Esophagus squamous epithelium (tissue), 5 donors: ENCODE measurements around the gene TMEM63C. TPM values are rescaled to one million over a fixed set of nuclear protein-coding genes. Genes with fewer than 3 reads are reported as not detected.

Experiments
- DNase-seq: peaks from one replicate; lab custom pipeline; 2025; lab: John Stamatoyannopoulos, UW
- H3K27ac ChIP-seq, 4 donors: fragments of 200-600 bp; sonication (generic); one replicate each; pipeline ENCODE4 v1.5.1; 2016 to 2019; ENCODE audit warnings: mild to moderate bottlenecking in 1 of 4
- H3K27me3 ChIP-seq, 4 donors: fragments of 200-600 bp; sonication (generic); 1 replicate in 3 of 4; 2 replicates in 1 of 4; pipeline versions ENCODE4 v1.5.1 to v1.6.0; 2017 to 2021; ENCODE audit warnings: antibody characterized with exemption in 1 of 4
- H3K36me3 ChIP-seq, 3 donors: fragments of 200-600 bp; sonication (generic); one replicate each; pipeline ENCODE4 v1.5.1; 2016 to 2019
- H3K4me1 ChIP-seq, 3 donors: fragments of 200-600 bp; sonication (generic); one replicate each; pipeline ENCODE4 v1.5.1; 2017 to 2019
- H3K4me3 ChIP-seq, 4 donors: fragments of 200-600 bp; sonication (generic); 1 replicate in 3 of 4; 2 replicates in 1 of 4; pipeline ENCODE4 v1.5.1; 2016 to 2019; ENCODE audit warnings: mild to moderate bottlenecking in 2 of 4, moderate library complexity in 1 of 4
- H3K9me3 ChIP-seq, 3 donors: fragments of 200-600 bp; sonication (generic); one replicate each; pipeline ENCODE4 v1.5.1; 2016 to 2019
- POLR2A ChIP-seq, 4 donors: fragments of 450-650 bp; IDR thresholded peaks; one replicate each; pipeline ENCODE4 v1.6.1; 2017; ENCODE audit warnings: antibody characterized with exemption in 4 of 4, mild to moderate bottlenecking in 4 of 4, moderate library complexity in 3 of 4
- WGBS, 2 donors: methylation state at CpG; one replicate each; pipeline ENCODE4 v1.1.5; 2018; 5-methylcytosine and 5-hydroxymethylcytosine counted together
- intact Hi-C: fragments of 100-400 bp; cut with DNase I; formaldehyde crosslinking; loops from one replicate; pipeline ENCODE4 v1.15.0; 2022
- total RNA-seq, 4 donors: library from RNA; depleted of rRNA; stranded (reverse); fragments of >200 nt; gene quantifications; one replicate each; pipeline ENCODE4 v1.1.0, GENCODE V29; 2016
- TF ChIP-seq, protein P1 (sequence below), 6 experiments: fragments of 450-650 bp in 4 of 6; fragments of 200-600 bp in 2 of 6; sonication (generic) in 2 of 6; IDR thresholded peaks; one replicate each; pipeline ENCODE4 v1.5.1; 2016 to 2019; ENCODE audit warnings: antibody characterized with exemption in 6 of 6, mild to moderate bottlenecking in 4 of 6, moderate library complexity in 4 of 6
- donor health status: DM: yes; HTN: yes; CAD: no.

TMEM63C gene
- total RNA-seq, 4 donors from 2014 or later: 5.2 to 18.6 (median 9.8) TPM

DNA sequence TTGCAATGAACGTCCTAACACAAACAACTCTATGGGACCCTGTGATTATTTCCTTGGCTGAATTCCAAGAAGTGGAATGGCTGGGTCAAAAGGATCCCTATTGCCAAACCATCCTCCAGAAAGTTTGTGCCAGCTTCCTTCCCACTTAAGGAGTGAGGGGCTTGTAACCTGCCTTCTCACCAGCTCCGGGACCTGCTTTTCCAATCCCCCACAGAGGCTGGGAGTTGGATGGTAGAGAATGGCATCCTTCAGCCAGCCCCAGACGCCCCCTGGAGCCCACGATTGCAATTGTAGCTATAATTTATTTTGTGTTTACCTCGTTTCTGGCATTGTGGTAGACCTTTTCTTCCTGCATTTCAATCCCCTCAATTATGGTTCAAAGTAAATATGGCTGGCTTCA, 30.4 kb upstream of the TMEM63C start:
- H3K36me3 ChIP-seq: no peaks in the 10 kb centered on the region
- no peak for DNase-seq
- H3K27me3 ChIP-seq: peaks cover 0 to 60% (median 0%) of the 10 kb centered on the region in 4 donors
- WGBS, 2 donors: 4 to 5% methylated on average over 5 of the region's 5 CpGs
- H3K27ac ChIP-seq: no peak overlapping the region
- H3K9me3 ChIP-seq: no peaks in the 10 kb centered on the region
- no peak for TF ChIP-seq POLR2A (IDR thresholded peaks at IDR 0.05)
- TF ChIP-seq, protein P1, sequence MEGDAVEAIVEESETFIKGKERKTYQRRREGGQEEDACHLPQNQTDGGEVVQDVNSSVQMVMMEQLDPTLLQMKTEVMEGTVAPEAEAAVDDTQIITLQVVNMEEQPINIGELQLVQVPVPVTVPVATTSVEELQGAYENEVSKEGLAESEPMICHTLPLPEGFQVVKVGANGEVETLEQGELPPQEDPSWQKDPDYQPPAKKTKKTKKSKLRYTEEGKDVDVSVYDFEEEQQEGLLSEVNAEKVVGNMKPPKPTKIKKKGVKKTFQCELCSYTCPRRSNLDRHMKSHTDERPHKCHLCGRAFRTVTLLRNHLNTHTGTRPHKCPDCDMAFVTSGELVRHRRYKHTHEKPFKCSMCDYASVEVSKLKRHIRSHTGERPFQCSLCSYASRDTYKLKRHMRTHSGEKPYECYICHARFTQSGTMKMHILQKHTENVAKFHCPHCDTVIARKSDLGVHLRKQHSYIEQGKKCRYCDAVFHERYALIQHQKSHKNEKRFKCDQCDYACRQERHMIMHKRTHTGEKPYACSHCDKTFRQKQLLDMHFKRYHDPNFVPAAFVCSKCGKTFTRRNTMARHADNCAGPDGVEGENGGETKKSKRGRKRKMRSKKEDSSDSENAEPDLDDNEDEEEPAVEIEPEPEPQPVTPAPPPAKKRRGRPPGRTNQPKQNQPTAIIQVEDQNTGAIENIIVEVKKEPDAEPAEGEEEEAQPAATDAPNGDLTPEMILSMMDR (IDR thresholded peaks at IDR 0.05): peak in 1 of 6 experiments; percentile 41
- intact Hi-C loops: no loop called here
- no peak overlapping the region for H3K4me3 ChIP-seq
- H3K4me1 ChIP-seq: no peaks in the 10 kb centered on the region

DNA sequence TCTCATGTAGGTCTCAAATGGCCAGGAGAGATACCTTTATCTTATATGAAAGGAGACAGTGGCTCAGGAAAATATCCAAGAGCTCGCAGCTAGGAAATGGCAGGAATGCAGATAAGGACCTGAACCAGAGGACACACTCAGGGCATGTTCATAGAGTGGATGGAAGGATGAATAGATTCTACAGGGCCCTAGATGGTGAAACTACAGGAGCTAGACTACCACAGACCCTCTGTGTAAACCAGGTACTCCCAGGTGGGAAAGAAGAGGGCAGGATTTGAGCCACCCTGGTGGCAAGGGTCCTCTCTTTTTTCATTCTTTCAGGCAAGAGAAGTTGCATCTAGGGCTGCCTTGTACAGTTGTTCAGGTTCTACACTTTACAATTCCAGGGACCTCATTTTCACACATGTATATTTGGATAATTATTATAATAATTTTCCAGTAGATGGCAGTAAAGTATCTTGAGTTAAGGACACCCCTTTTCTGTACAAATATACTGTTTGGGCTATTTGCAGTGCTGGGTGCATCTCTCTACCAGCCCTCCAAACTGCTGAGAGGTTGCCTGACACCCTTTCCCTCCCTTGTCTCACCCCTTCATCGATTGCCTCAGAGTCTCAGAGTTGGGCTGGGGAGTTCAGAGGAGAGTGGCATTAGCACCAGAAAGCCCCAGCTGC, 29.5 kb upstream of the TMEM63C start:
- 25% methylated on average over 2 of the region's 2 CpGs for WGBS, 2 donors
- intact Hi-C loops: no loop called here
- DNase-seq: no peak

DNA sequence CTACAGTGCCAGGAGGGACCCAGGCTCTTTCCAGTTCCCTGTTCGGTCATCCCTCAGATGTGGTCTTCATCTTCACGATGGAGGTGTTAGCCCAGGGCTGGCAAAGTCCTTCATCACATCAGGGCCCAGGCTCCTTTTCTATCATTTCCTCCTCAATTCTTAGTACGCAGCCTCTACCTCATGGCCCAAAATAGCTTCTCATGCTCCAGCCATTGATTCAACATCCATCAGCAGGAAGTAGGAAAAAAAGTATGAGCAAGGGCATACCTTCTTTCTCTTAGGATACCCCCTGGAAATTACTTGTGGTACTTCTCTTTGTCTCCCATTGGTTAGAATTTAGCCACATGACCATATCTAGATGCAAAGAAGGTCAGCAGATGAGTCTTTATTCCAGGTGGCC, 27.8 kb upstream of the TMEM63C start:
- intact Hi-C loops: no loop called here
- TF ChIP-seq, protein P1 (IDR thresholded peaks at IDR 0.05): no peak
- TF ChIP-seq POLR2A (IDR thresholded peaks at IDR 0.05): no peak
- Histone ChIP-seq H3K9me3 (no peaks in the 10 kb centered on the region), H3K4me1 (peaks cover 0 to 11% (median 10%) of the 10 kb centered on the region in 3 donors), H3K27ac (no peak overlapping the region), H3K27me3 (peaks cover 0 to 67% (median 0%) of the 10 kb centered on the region in 4 donors), H3K4me3 (no peak overlapping the region), H3K36me3 (no peaks in the 10 kb centered on the region)
- no peak for DNase-seq
- WGBS, 2 donors: 84 to 93% methylated on average over 3 of the region's 3 CpGs

More for the DNA sequence above, 29.5 kb upstream of the TMEM63C start:
- H3K27me3 ChIP-seq: peaks cover 0 to 60% (median 0%) of the 10 kb centered on the region in 4 donors
- no peak overlapping the region for H3K4me3 ChIP-seq
- H3K4me1 ChIP-seq: no peaks in the 10 kb centered on the region
- H3K36me3 ChIP-seq: no peaks in the 10 kb centered on the region
- H3K27ac ChIP-seq: no peak overlapping the region
- no peak for TF ChIP-seq POLR2A (IDR thresholded peaks at IDR 0.05)
- TF ChIP-seq, protein P1 (IDR thresholded peaks at IDR 0.05): peak in 4 of 6 experiments; percentile 13 to 46 (median 18)
- no peaks in the 10 kb centered on the region for H3K9me3 ChIP-seq

DNA sequence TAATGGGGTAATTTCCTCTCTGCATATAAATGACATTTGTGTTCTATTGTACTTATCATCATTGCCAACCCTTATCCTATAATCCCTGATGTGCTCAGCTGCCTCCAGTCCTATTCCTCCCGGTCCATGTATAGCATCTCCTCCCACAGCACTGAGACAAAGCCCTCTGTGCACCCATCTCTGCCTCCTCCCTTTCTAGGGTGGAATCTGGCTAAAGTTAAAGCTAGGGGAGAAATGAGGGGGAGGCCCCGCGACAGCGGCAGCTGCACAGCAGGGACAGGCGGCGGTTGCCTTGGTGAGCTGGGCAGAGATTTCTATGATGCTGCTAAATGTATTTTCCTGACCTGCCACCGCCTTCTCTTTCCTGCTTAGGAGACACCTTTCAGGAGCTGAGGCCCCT, 27.2 kb upstream of the TMEM63C start:
- no peaks in the 10 kb centered on the region for H3K9me3 ChIP-seq
- peaks cover 0 to 14% (median 10%) of the 10 kb centered on the region in 3 donors for H3K4me1 ChIP-seq
- intact Hi-C loops: no loop called here
- 63 to 67% methylated on average over 7 of the region's 7 CpGs for WGBS, 2 donors
- no peak overlapping the region for H3K4me3 ChIP-seq
- no peak for DNase-seq
- H3K27me3 ChIP-seq: peaks cover 0 to 70% (median 0%) of the 10 kb centered on the region in 4 donors
- no peak for TF ChIP-seq POLR2A (IDR thresholded peaks at IDR 0.05)
- TF ChIP-seq, protein P1 (IDR thresholded peaks at IDR 0.05): no peak
- no peaks in the 10 kb centered on the region for H3K36me3 ChIP-seq
- H3K27ac ChIP-seq: no peak overlapping the region

DNA sequence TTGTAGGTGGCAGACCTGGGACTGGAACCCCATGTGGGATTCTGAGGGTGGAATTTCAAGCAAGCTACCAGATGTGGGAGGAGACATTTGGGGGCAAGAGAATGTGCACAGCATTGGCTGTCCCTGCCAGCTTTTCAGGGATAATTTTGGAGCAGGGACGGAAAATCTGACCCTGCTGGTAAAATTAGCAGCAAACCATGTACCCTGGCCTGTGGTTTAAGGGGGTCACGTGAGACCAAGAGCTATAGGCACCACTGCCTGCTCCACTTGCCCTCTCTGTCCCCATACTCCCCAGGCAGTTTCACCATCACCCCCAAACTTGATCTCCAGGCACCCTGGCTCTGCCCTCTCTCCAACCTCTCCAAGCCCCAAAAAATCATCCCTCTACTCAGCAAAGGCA, 26.5 kb upstream of the TMEM63C start:
- Histone ChIP-seq H3K4me3 (no peak overlapping the region), H3K36me3 (no peaks in the 10 kb centered on the region), H3K27ac (no peak overlapping the region), H3K4me1 (peaks cover 0 to 14% (median 10%) of the 10 kb centered on the region in 3 donors), H3K9me3 (no peaks in the 10 kb centered on the region), H3K27me3 (peaks cover 0 to 70% (median 0%) of the 10 kb centered on the region in 4 donors)
- no peak for DNase-seq
- WGBS, 2 donors: 66 to 100% methylated on average over 2 of the region's 2 CpGs
- TF ChIP-seq POLR2A (IDR thresholded peaks at IDR 0.05): no peak
- TF ChIP-seq, protein P1 (IDR thresholded peaks at IDR 0.05): no peak
- intact Hi-C loops: no loop called here
